ENCODE measurements around the gene PYROXD2.
"Not testable (repeated sequence)": the region's sequence is repeated elsewhere in the genome, so short reads cannot be mapped to it uniquely, and the experiment has no call there.

Gene PYROXD2

GRCh38 chr10:98351831-98352402 lies 63.1 kb downstream of the PYROXD2 start:
- Histone ChIP-seq H3K36me3 (ENCODE audit: control insufficient read depth, insufficient read depth, low read length) (no peaks in the 10 kb centered on the region), H3K4me1 (ENCODE audit: control insufficient read depth, insufficient read depth, low read length) (no peaks in the 10 kb centered on the region), H3K27ac (ENCODE audit: insufficient read depth, low read depth, low read length, poor library complexity, severe bottlenecking) (no peak overlapping the region), H3K27me3 (ENCODE audit: control insufficient read depth, insufficient read depth, low read length, poor library complexity, severe bottlenecking) (no peaks in the 10 kb centered on the region), H3K4me3 (ENCODE audit: insufficient read depth, low read depth, low read length) (no peak overlapping the region), H3K9me3 (ENCODE audit: control insufficient read depth, low read length) (no peaks in the 10 kb centered on the region)
- 90 to 92% methylated on average over 11 of the region's 11 CpGs for WGBS, 2 experiments

- no peak overlapping the region for H3K4me3 ChIP-seq (ENCODE audit: insufficient read depth, low read depth, low read length)
- H3K4me1 ChIP-seq (ENCODE audit: control insufficient read depth, insufficient read depth, low read length): no peaks in the 10 kb centered on the region
- no peaks in the 10 kb centered on the region for H3K36me3 ChIP-seq (ENCODE audit: control insufficient read depth, insufficient read depth, low read length)
- H3K27ac ChIP-seq (ENCODE audit: insufficient read depth, low read depth, low read length, poor library complexity, severe bottlenecking): no peak overlapping the region
- no peaks in the 10 kb centered on the region for H3K9me3 ChIP-seq (ENCODE audit: control insufficient read depth, low read length)
- 93 to 95% methylated on average over 9 of the region's 9 CpGs for WGBS, 2 experiments
- no peaks in the 10 kb centered on the region for H3K27me3 ChIP-seq (ENCODE audit: control insufficient read depth, insufficient read depth, low read length, poor library complexity, severe bottlenecking)
Observed at GRCh38 chr10:98349508-98349922, 65.5 kb downstream of the PYROXD2 start.

DNA sequence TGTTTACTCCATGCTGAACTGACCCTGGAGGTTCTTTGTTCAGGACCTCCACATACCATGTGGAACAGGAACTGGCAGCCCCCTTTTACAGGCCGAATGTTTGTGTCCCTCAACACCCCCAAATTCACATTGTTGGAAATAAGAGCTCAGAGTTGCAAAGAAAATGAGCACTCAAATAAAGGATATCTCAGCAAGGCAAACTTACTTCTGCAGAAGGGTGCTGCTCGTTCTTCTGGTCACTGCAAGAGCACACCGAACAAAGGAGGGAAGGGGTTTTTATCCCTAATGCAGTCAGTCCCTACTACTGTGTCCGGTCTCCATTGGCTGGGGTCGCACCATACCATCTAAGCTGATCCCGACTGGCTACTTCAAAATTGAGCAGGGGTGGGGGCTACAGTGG lies 68.1 kb downstream of the PYROXD2 start:
- Histone ChIP-seq H3K4me1 (ENCODE audit: control insufficient read depth, insufficient read depth, low read length) (no peaks in the 10 kb centered on the region), H3K9me3 (ENCODE audit: control insufficient read depth, low read length) (no peaks in the 10 kb centered on the region), H3K27me3 (ENCODE audit: control insufficient read depth, insufficient read depth, low read length, poor library complexity, severe bottlenecking) (no peaks in the 10 kb centered on the region), H3K4me3 (ENCODE audit: insufficient read depth, low read depth, low read length) (no peak overlapping the region), H3K27ac (ENCODE audit: insufficient read depth, low read depth, low read length, poor library complexity, severe bottlenecking) (no peak overlapping the region), H3K36me3 (ENCODE audit: control insufficient read depth, insufficient read depth, low read length) (no peaks in the 10 kb centered on the region)
- 87 to 89% methylated on average over 6 of the region's 6 CpGs for WGBS, 2 experiments

GRCh38 chr10:98344589-98345038 lies 70.4 kb downstream of the PYROXD2 start:
- 88 to 90% methylated on average over 6 of the region's 6 CpGs for WGBS, 2 experiments
- no peak overlapping the region for H3K4me3 ChIP-seq (ENCODE audit: insufficient read depth, low read depth, low read length)
- no peaks in the 10 kb centered on the region for H3K9me3 ChIP-seq (ENCODE audit: control insufficient read depth, low read length)
- no peaks in the 10 kb centered on the region for H3K27me3 ChIP-seq (ENCODE audit: control insufficient read depth, insufficient read depth, low read length, poor library complexity, severe bottlenecking)
- no peaks in the 10 kb centered on the region for H3K36me3 ChIP-seq (ENCODE audit: control insufficient read depth, insufficient read depth, low read length)
- no peaks in the 10 kb centered on the region for H3K4me1 ChIP-seq (ENCODE audit: control insufficient read depth, insufficient read depth, low read length)
- H3K27ac ChIP-seq (ENCODE audit: insufficient read depth, low read depth, low read length, poor library complexity, severe bottlenecking): no peak overlapping the region

- H3K4me1 ChIP-seq (ENCODE audit: control insufficient read depth, insufficient read depth, low read length); H3K4me3 ChIP-seq (ENCODE audit: insufficient read depth, low read depth, low read length); H3K9me3 ChIP-seq (ENCODE audit: control insufficient read depth, low read length); H3K27me3 ChIP-seq (ENCODE audit: control insufficient read depth, insufficient read depth, low read length, poor library complexity, severe bottlenecking); H3K27ac ChIP-seq (ENCODE audit: insufficient read depth, low read depth, low read length, poor library complexity, severe bottlenecking); H3K36me3 ChIP-seq (ENCODE audit: control insufficient read depth, insufficient read depth, low read length): not testable (repeated sequence)
- WGBS, 2 experiments: 91 to 96% methylated on average over 10 of the region's 10 CpGs
Observed at GRCh38 chr10:98341701-98342100, 73.3 kb downstream of the PYROXD2 start.

DNA sequence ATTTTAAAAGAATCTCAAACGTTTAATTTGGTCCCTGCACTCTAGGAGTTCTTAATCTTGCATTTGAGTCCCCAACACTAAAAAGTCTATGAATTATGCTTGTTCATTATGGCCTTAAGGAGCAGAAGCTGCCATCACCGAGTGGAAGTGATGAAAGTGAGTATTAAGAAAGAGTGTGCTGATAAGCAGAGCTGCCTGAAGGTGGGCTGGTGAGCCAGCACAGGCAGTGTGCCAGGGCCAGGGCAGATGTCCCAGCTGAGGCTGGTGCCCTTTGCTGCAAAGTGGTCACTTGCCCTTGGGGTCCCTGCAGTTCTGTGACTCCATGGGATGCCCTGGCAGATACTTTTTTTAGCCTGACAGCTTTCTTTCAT lies 74.1 kb downstream of the PYROXD2 start:
- Histone ChIP-seq H3K27me3 (ENCODE audit: control insufficient read depth, insufficient read depth, low read length, poor library complexity, severe bottlenecking) (no peaks in the 10 kb centered on the region), H3K4me3 (ENCODE audit: insufficient read depth, low read depth, low read length) (no peak overlapping the region), H3K9me3 (ENCODE audit: control insufficient read depth, low read length) (no peaks in the 10 kb centered on the region), H3K4me1 (ENCODE audit: control insufficient read depth, insufficient read depth, low read length) (no peaks in the 10 kb centered on the region), H3K36me3 (ENCODE audit: control insufficient read depth, insufficient read depth, low read length) (no peaks in the 10 kb centered on the region), H3K27ac (ENCODE audit: insufficient read depth, low read depth, low read length, poor library complexity, severe bottlenecking) (no peak overlapping the region)
- 70 to 82% methylated on average over 2 of the region's 2 CpGs for WGBS, 2 experiments

- WGBS, 2 experiments: 82% methylated on average over 7 to 8 of the region's 8 CpGs
- Histone ChIP-seq H3K4me3 (ENCODE audit: insufficient read depth, low read depth, low read length) (no peak overlapping the region), H3K27ac (ENCODE audit: insufficient read depth, low read depth, low read length, poor library complexity, severe bottlenecking) (no peak overlapping the region), H3K4me1 (ENCODE audit: control insufficient read depth, insufficient read depth, low read length) (no peaks in the 10 kb centered on the region), H3K27me3 (ENCODE audit: control insufficient read depth, insufficient read depth, low read length, poor library complexity, severe bottlenecking) (no peaks in the 10 kb centered on the region), H3K9me3 (ENCODE audit: control insufficient read depth, low read length) (no peaks in the 10 kb centered on the region), H3K36me3 (ENCODE audit: control insufficient read depth, insufficient read depth, low read length) (no peaks in the 10 kb centered on the region)
Observed at GRCh38 chr10:98340261-98340939, 74.6 kb downstream of the PYROXD2 start.

- Histone ChIP-seq H3K4me1 (ENCODE audit: control insufficient read depth, insufficient read depth, low read length) (no peaks in the 10 kb centered on the region), H3K4me3 (ENCODE audit: insufficient read depth, low read depth, low read length) (no peak overlapping the region), H3K27me3 (ENCODE audit: control insufficient read depth, insufficient read depth, low read length, poor library complexity, severe bottlenecking) (no peaks in the 10 kb centered on the region), H3K9me3 (ENCODE audit: control insufficient read depth, low read length) (no peaks in the 10 kb centered on the region), H3K36me3 (ENCODE audit: control insufficient read depth, insufficient read depth, low read length) (no peaks in the 10 kb centered on the region), H3K27ac (ENCODE audit: insufficient read depth, low read depth, low read length, poor library complexity, severe bottlenecking) (no peak overlapping the region)
- 88 to 91% methylated on average over 5 of the region's 5 CpGs for WGBS, 2 experiments
Observed at GRCh38 chr10:98339799-98340198, 75.2 kb downstream of the PYROXD2 start.

- Histone ChIP-seq H3K9me3 (ENCODE audit: control insufficient read depth, low read length) (no peaks in the 10 kb centered on the region), H3K4me3 (ENCODE audit: insufficient read depth, low read depth, low read length) (no peak overlapping the region), H3K27me3 (ENCODE audit: control insufficient read depth, insufficient read depth, low read length, poor library complexity, severe bottlenecking) (no peaks in the 10 kb centered on the region), H3K36me3 (ENCODE audit: control insufficient read depth, insufficient read depth, low read length) (no peaks in the 10 kb centered on the region), H3K4me1 (ENCODE audit: control insufficient read depth, insufficient read depth, low read length) (no peaks in the 10 kb centered on the region), H3K27ac (ENCODE audit: insufficient read depth, low read depth, low read length, poor library complexity, severe bottlenecking) (no peak overlapping the region)
- WGBS, 2 experiments: 92 to 95% methylated on average over 4 to 5 of the region's 5 CpGs
Observed at GRCh38 chr10:98338896-98339295, 76.1 kb downstream of the PYROXD2 start.

DNA sequence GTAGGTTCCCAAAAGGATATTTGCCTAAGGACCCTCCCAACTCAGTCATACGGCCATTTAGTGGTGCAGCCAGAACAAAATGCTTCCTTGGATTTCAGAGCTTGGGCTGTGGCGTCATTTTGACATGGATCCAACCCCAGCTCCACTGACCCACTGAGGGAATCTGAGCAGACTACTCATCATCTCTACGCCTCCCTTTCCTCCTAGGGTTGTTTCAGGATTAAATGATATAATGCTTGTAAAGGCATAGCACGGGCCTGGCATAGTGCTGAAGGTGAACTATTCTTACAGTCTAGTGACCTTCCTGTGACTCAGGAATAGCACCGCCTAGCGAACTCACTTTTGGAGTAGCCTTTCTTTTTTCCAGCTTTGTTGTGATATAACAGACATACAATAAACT lies 76.7 kb downstream of the PYROXD2 start:
- H3K4me1 ChIP-seq (ENCODE audit: control insufficient read depth, insufficient read depth, low read length): no peaks in the 10 kb centered on the region
- H3K9me3 ChIP-seq (ENCODE audit: control insufficient read depth, low read length): no peaks in the 10 kb centered on the region
- 90 to 94% methylated on average over 6 of the region's 6 CpGs for WGBS, 2 experiments
- H3K36me3 ChIP-seq (ENCODE audit: control insufficient read depth, insufficient read depth, low read length): no peaks in the 10 kb centered on the region
- H3K27me3 ChIP-seq (ENCODE audit: control insufficient read depth, insufficient read depth, low read length, poor library complexity, severe bottlenecking): no peaks in the 10 kb centered on the region
- H3K4me3 ChIP-seq (ENCODE audit: insufficient read depth, low read depth, low read length): no peak overlapping the region
- H3K27ac ChIP-seq (ENCODE audit: insufficient read depth, low read depth, low read length, poor library complexity, severe bottlenecking): no peak overlapping the region
